ENCODE data around the gene BAHCC1.

Gene BAHCC1

GRCh38 chr17:81502471-81503017 is 107.3 kb downstream of the BAHCC1 start:
- H2AFZ ChIP-seq (ENCODE audit: insufficient read depth, low read length, poor library complexity), result no peak overlapping the region
- H3K4me1 ChIP-seq (ENCODE audit: control insufficient read depth in 1 of 2, insufficient read depth in 2 of 2, low read length in 2 of 2), result peaks cover 10 to 11% of the 10 kb centered on the region in 2 experiments
- H3K79me1 ChIP-seq (ENCODE audit: low read length), result peaks cover 7% of the 10 kb centered on the region
- H3K18ac ChIP-seq (ENCODE audit: low read length), result no peak overlapping the region
- H2BK12ac ChIP-seq (ENCODE audit: low read length), result no peak overlapping the region
- H3K4me3 ChIP-seq (ENCODE audit: low read depth, low read length), result no peak overlapping the region
- H4K91ac ChIP-seq (ENCODE audit: low read depth, low read length), result no peak overlapping the region
- no peaks in the 10 kb centered on the region for H3K9me3 ChIP-seq (ENCODE audit: insufficient read depth, low read depth, low read length)
- no peak overlapping the region for H4K12ac ChIP-seq (ENCODE audit: low read depth, low read length)
- H3K23ac ChIP-seq (ENCODE audit: low read length), result no peak overlapping the region
- H3K79me2 ChIP-seq (ENCODE audit: control insufficient read depth, insufficient read depth, low read length, poor library complexity), result no peaks in the 10 kb centered on the region
- no peak overlapping the region for H2BK120ac ChIP-seq (ENCODE audit: insufficient read depth, low read length, poor library complexity)
- H3K36me3 ChIP-seq (ENCODE audit: control insufficient read depth in 1 of 2, insufficient read depth in 2 of 2, low read length in 2 of 2), result no peaks in the 10 kb centered on the region
- no peak overlapping the region for H3K9ac ChIP-seq (ENCODE audit: low read length)
- no CpG with 5 or more reads among the region's 12 CpGs for WGBS (ENCODE audit: extremely low coverage, insufficient coverage, insufficient read length)
- no peak overlapping the region for H3K4me2 ChIP-seq (ENCODE audit: low read length)
- no peak overlapping the region for H3K14ac ChIP-seq (ENCODE audit: low read length)
- H3K27me3 ChIP-seq (ENCODE audit: insufficient read depth, low read length), result no peaks in the 10 kb centered on the region
- no peak overlapping the region for H3K4ac ChIP-seq (ENCODE audit: low read depth, low read length)
- no peak overlapping the region for H4K8ac ChIP-seq (ENCODE audit: low read depth, low read length)
- H3K27ac ChIP-seq (ENCODE audit: low read depth, low read length), result no peak overlapping the region
- peak in 1 of 2 donors; percentile 52 for DNase-seq
- H2BK5ac ChIP-seq (ENCODE audit: low read depth, low read length, poor library complexity), result no peak overlapping the region
- H2AK5ac ChIP-seq (ENCODE audit: low read length), result no peak overlapping the region

GRCh38 chr17:81503619-81504018 is 108.4 kb downstream of the BAHCC1 start:
- Histone ChIP-seq H2BK5ac (ENCODE audit: low read depth, low read length, poor library complexity) (no peak overlapping the region), H3K4me3 (ENCODE audit: low read depth, low read length) (no peak overlapping the region), H3K27me3 (ENCODE audit: insufficient read depth, low read length) (no peaks in the 10 kb centered on the region), H4K12ac (ENCODE audit: low read depth, low read length) (no peak overlapping the region), H3K14ac (ENCODE audit: low read length) (no peak overlapping the region), H3K9me3 (ENCODE audit: insufficient read depth, low read depth, low read length) (no peaks in the 10 kb centered on the region), H3K4me2 (ENCODE audit: low read length) (no peak overlapping the region), H2BK12ac (ENCODE audit: low read length) (no peak overlapping the region), H3K36me3 (ENCODE audit: control insufficient read depth in 1 of 2, insufficient read depth in 2 of 2, low read length in 2 of 2) (peaks cover 0 to under 1% of the 10 kb centered on the region in 2 experiments), H3K4me1 (ENCODE audit: control insufficient read depth in 1 of 2, insufficient read depth in 2 of 2, low read length in 2 of 2) (peaks cover 10 to 11% of the 10 kb centered on the region in 2 experiments), H2AK5ac (ENCODE audit: low read length) (no peak overlapping the region), H4K91ac (ENCODE audit: low read depth, low read length) (no peak overlapping the region), H3K18ac (ENCODE audit: low read length) (no peak overlapping the region), H3K4ac (ENCODE audit: low read depth, low read length) (no peak overlapping the region), H2BK120ac (ENCODE audit: insufficient read depth, low read length, poor library complexity) (no peak overlapping the region), H3K23ac (ENCODE audit: low read length) (no peak overlapping the region), H3K27ac (ENCODE audit: low read depth, low read length) (no peak overlapping the region), H3K79me1 (ENCODE audit: low read length) (peaks cover 7% of the 10 kb centered on the region), H2AFZ (ENCODE audit: insufficient read depth, low read length, poor library complexity) (no peak overlapping the region), H4K8ac (ENCODE audit: low read depth, low read length) (no peak overlapping the region), H3K9ac (ENCODE audit: low read length) (no peak overlapping the region), H3K79me2 (ENCODE audit: control insufficient read depth, insufficient read depth, low read length, poor library complexity) (no peaks in the 10 kb centered on the region)
- DNase-seq, result no peak

GRCh38 chr17:81508639-81509206 is 113.5 kb downstream of the BAHCC1 start:
- no peak overlapping the region for H2BK12ac ChIP-seq (ENCODE audit: low read length)
- no CpG with 5 or more reads among the region's 10 CpGs for WGBS (ENCODE audit: extremely low coverage, insufficient coverage, insufficient read length)
- DNase-seq, result peak; percentile 46 to 77

DNA sequence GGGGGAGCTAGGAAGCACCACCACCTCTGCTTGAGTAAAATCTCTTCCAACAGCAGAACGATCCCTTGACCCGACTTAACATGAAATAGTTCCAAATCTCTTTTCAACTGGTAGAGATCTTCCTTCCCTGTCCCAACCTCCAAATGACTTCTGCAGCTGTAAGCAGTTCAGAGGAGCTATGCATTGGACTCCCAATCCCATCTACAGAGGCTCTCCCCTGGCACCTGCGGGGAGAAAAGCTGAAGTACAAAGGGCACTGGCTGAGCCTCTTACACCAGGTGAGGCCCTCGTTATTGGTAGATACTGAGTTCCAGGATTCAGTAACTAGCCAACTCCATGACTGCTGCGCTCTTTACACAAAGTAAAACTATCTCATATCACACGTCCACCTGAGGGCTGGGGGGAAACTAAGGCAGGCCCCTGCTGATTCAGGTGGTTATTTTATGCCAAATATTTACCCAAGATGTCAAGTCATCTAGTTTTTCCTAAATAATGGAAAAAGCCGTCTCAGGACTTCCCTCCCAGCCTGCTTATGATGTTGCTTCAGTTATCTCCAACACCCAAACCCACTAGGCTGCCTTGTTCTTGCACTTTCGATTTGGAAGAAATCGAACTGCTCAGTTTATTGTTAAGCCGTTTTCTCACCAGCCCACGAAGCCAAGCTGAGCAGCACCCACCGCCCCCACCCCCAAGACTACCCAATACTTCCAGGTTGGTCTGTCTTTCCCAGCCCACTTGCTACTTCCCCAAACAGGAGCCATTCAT is 114.1 kb downstream of the BAHCC1 start:
- peaks cover 39% of the 10 kb centered on the region for H3K79me2 ChIP-seq (ENCODE audit: control insufficient read depth, insufficient read depth, low read length, poor library complexity)
- H3K18ac ChIP-seq (ENCODE audit: low read length), result no peak overlapping the region
- no peaks in the 10 kb centered on the region for H3K27me3 ChIP-seq (ENCODE audit: insufficient read depth, low read length)
- H3K27ac ChIP-seq (ENCODE audit: low read depth, low read length), result peak overlapping the region; percentile 10
- peak overlapping the region; percentile 70 for H3K4ac ChIP-seq (ENCODE audit: low read depth, low read length)
- DNase-seq, result peak; percentile 48 to 63
- H3K4me3 ChIP-seq (ENCODE audit: low read depth, low read length), result peak overlapping the region; percentile 63
- H4K12ac ChIP-seq (ENCODE audit: low read depth, low read length), result no peak overlapping the region
- H2AK5ac ChIP-seq (ENCODE audit: low read length), result no peak overlapping the region
- no peak overlapping the region for H4K91ac ChIP-seq (ENCODE audit: low read depth, low read length)
- no peak overlapping the region for H3K23ac ChIP-seq (ENCODE audit: low read length)
- peaks cover 8% of the 10 kb centered on the region for H3K9me3 ChIP-seq (ENCODE audit: insufficient read depth, low read depth, low read length)
- peak overlapping the region; percentile 70 for H3K4me2 ChIP-seq (ENCODE audit: low read length)
- H3K79me1 ChIP-seq (ENCODE audit: low read length), result peaks cover 21% of the 10 kb centered on the region
- H3K36me3 ChIP-seq (ENCODE audit: control insufficient read depth in 1 of 2, insufficient read depth in 2 of 2, low read length in 2 of 2), result peaks cover 30 to 38% of the 10 kb centered on the region in 2 experiments
- H4K8ac ChIP-seq (ENCODE audit: low read depth, low read length), result no peak overlapping the region
- no peak overlapping the region for H2BK12ac ChIP-seq (ENCODE audit: low read length)
- H2BK120ac ChIP-seq (ENCODE audit: insufficient read depth, low read length, poor library complexity), result no peak overlapping the region
- H2AFZ ChIP-seq (ENCODE audit: insufficient read depth, low read length, poor library complexity), result no peak overlapping the region
- H2BK5ac ChIP-seq (ENCODE audit: low read depth, low read length, poor library complexity), result peak overlapping the region; percentile 22
- H3K4me1 ChIP-seq (ENCODE audit: control insufficient read depth in 1 of 2, insufficient read depth in 2 of 2, low read length in 2 of 2), result peaks cover 3 to 6% of the 10 kb centered on the region in 2 experiments
- WGBS (ENCODE audit: extremely low coverage, insufficient coverage, insufficient read length), result no CpG with 5 or more reads among the region's 12 CpGs
- H3K9ac ChIP-seq (ENCODE audit: low read length), result peak overlapping the region; percentile 57
- H3K14ac ChIP-seq (ENCODE audit: low read length), result no peak overlapping the region

More at GRCh38 chr17:81508639-81509206, 113.5 kb downstream of the BAHCC1 start:
- Histone ChIP-seq H3K27me3 (ENCODE audit: insufficient read depth, low read length) (no peaks in the 10 kb centered on the region), H4K8ac (ENCODE audit: low read depth, low read length) (no peak overlapping the region), H3K14ac (ENCODE audit: low read length) (no peak overlapping the region), H3K23ac (ENCODE audit: low read length) (no peak overlapping the region), H4K12ac (ENCODE audit: low read depth, low read length) (no peak overlapping the region), H2AK5ac (ENCODE audit: low read length) (no peak overlapping the region), H3K4ac (ENCODE audit: low read depth, low read length) (no peak overlapping the region), H3K79me1 (ENCODE audit: low read length) (peaks cover 15% of the 10 kb centered on the region), H3K9ac (ENCODE audit: low read length) (no peak overlapping the region), H2AFZ (ENCODE audit: insufficient read depth, low read length, poor library complexity) (no peak overlapping the region), H2BK120ac (ENCODE audit: insufficient read depth, low read length, poor library complexity) (no peak overlapping the region), H3K36me3 (ENCODE audit: control insufficient read depth in 1 of 2, insufficient read depth in 2 of 2, low read length in 2 of 2) (peaks cover 30 to 38% of the 10 kb centered on the region in 2 experiments), H3K4me2 (ENCODE audit: low read length) (peak overlapping the region; percentile 70), H3K4me1 (ENCODE audit: control insufficient read depth in 1 of 2, insufficient read depth in 2 of 2, low read length in 2 of 2) (peaks cover 2 to 3% of the 10 kb centered on the region in 2 experiments), H4K91ac (ENCODE audit: low read depth, low read length) (no peak overlapping the region), H3K27ac (ENCODE audit: low read depth, low read length) (no peak overlapping the region), H2BK5ac (ENCODE audit: low read depth, low read length, poor library complexity) (no peak overlapping the region), H3K4me3 (ENCODE audit: low read depth, low read length) (no peak overlapping the region), H3K79me2 (ENCODE audit: control insufficient read depth, insufficient read depth, low read length, poor library complexity) (peaks cover 32% of the 10 kb centered on the region), H3K9me3 (ENCODE audit: insufficient read depth, low read depth, low read length) (peaks cover 8% of the 10 kb centered on the region), H3K18ac (ENCODE audit: low read length) (no peak overlapping the region)

Data from trophoblast cell (in vitro differentiated cells and primary cell).